SK-N-SH treated with all-trans-retinoic acid at 6 μM for 48 hours (cell line): ENCODE measurements around the gene ACBD4.
A peak's percentile ranks its signal among the peaks of the same experiment; 100 is the strongest.

ENCODE experiments used
- ATAC-seq: fragments of 200-7000 bp; cut with Tn5 transposase; 3 replicates; pipeline ENCODE4 v1.9.1; 2020; ENCODE audit warnings: mild to moderate bottlenecking, moderate library complexity
- ARNTL ChIP-seq: fragments of 450-650 bp; formaldehyde crosslinking; IDR thresholded peaks from 2 replicates; pipeline ENCODE4 v1.5.0; 2020; ENCODE audit warnings: low read depth, mild to moderate bottlenecking, moderate library complexity, borderline replicate concordance
- BACH2 ChIP-seq: fragments of 250-450 bp; sonication (Bioruptor Pico); IDR thresholded peaks from 2 replicates; pipeline ENCODE4 v1.9.0; 2021; ENCODE audit warnings: mild to moderate bottlenecking, borderline replicate concordance
- CREB5 ChIP-seq: fragments of 250-450 bp; sonication (Bioruptor Pico); IDR thresholded peaks from 2 replicates; pipeline ENCODE4 v1.5.1; 2020; ENCODE audit warnings: low read depth, mild to moderate bottlenecking, moderate library complexity
- CSDC2 ChIP-seq: fragments of 250-450 bp; sonication (Bioruptor Pico); IDR thresholded peaks from 2 replicates; pipeline ENCODE4 v1.5.0; 2020; ENCODE audit warnings: mild to moderate bottlenecking, moderate library complexity
- ESRRG ChIP-seq: fragments of 250-450 bp; sonication (Bioruptor Pico); IDR thresholded peaks from 2 replicates; pipeline ENCODE4 v1.6.1; 2021; ENCODE audit warnings: mild to moderate bottlenecking
- GLIS3 ChIP-seq: fragments of 250-450 bp; sonication (Bioruptor Pico); IDR thresholded peaks from 2 replicates; pipeline ENCODE4 v1.5.0; 2020; ENCODE audit warnings: mild to moderate bottlenecking, moderate library complexity
- OSR1 ChIP-seq: fragments of 250-450 bp; sonication (Bioruptor Pico); IDR thresholded peaks from 2 replicates; pipeline ENCODE4 v1.8.0; 2022; ENCODE audit warnings: moderate library complexity, mild to moderate bottlenecking, inconsistent platforms
- PATZ1 ChIP-seq: fragments of 250-450 bp; sonication (Bioruptor Pico); IDR thresholded peaks from 2 replicates; pipeline ENCODE4 v1.8.0; 2020; ENCODE audit warnings: mild to moderate bottlenecking, moderate library complexity, borderline replicate concordance
- RARB ChIP-seq: fragments of 250-450 bp; sonication (Bioruptor Pico); IDR thresholded peaks from 2 replicates; pipeline ENCODE4 v1.8.0; 2021; ENCODE audit warnings: mild to moderate bottlenecking, moderate library complexity
- SNAI2 ChIP-seq: fragments of 250-450 bp; sonication (Bioruptor Pico); IDR thresholded peaks from 2 replicates; pipeline ENCODE4 v1.5.0; 2020; ENCODE audit warnings: mild to moderate bottlenecking, moderate library complexity
- TCF4 ChIP-seq: fragments of 250-450 bp; sonication (Bioruptor Pico); IDR thresholded peaks from 2 replicates; pipeline ENCODE4 v1.8.0; 2021; ENCODE audit warnings: mild to moderate bottlenecking, moderate library complexity, borderline replicate concordance
- TOX ChIP-seq: fragments of 250-450 bp; sonication (Bioruptor Pico); IDR thresholded peaks from 2 replicates; pipeline ENCODE4 v1.8.0; 2021; ENCODE audit warnings: mild to moderate bottlenecking, moderate library complexity, borderline replicate concordance
- ZC3H10 ChIP-seq: fragments of 250-450 bp; sonication (Bioruptor Pico); IDR thresholded peaks from 2 replicates; pipeline ENCODE4 v1.5.1; 2021; ENCODE audit warnings: mild to moderate bottlenecking, moderate library complexity
- ZFP3 ChIP-seq: fragments of 250-450 bp; sonication (Bioruptor Pico); IDR thresholded peaks from 2 replicates; pipeline ENCODE4 v1.5.0; 2020; ENCODE audit warnings: mild to moderate bottlenecking, moderate library complexity
- ZFP30 ChIP-seq: fragments of 450-650 bp; formaldehyde crosslinking; IDR thresholded peaks from 2 replicates; pipeline ENCODE4 v1.5.0; 2022; ENCODE audit warnings: mild to moderate bottlenecking, moderate library complexity
- ZNF565 ChIP-seq: fragments of 450-650 bp; formaldehyde crosslinking; conservative IDR thresholded peaks from 2 replicates; pipeline ENCODE4 v1.5.0; 2020; ENCODE audit warnings: low read depth, mild to moderate bottlenecking, moderate library complexity
- ZNF70 ChIP-seq: fragments of 450-650 bp; formaldehyde crosslinking; IDR thresholded peaks from 2 replicates; pipeline ENCODE4 v1.5.0; 2020; ENCODE audit warnings: mild to moderate bottlenecking, moderate library complexity
- ZNF8 ChIP-seq: fragments of 450-650 bp; formaldehyde crosslinking; IDR thresholded peaks from 2 replicates; pipeline ENCODE4 v1.5.0; 2020; ENCODE audit warnings: mild to moderate bottlenecking, moderate library complexity
- TF ChIP-seq, protein P1 (sequence below): fragments of 250-450 bp; sonication (Bioruptor Pico); IDR thresholded peaks from 2 replicates; pipeline ENCODE4 v1.5.0; 2020; ENCODE audit warnings: mild to moderate bottlenecking, moderate library complexity
- TF ChIP-seq, protein P2 (sequence below): fragments of 250-450 bp; sonication (Bioruptor Pico); IDR thresholded peaks from 2 replicates; pipeline ENCODE4 v1.5.1; 2021; ENCODE audit warnings: mild to moderate bottlenecking, moderate library complexity

The ACBD4 gene

DNA sequence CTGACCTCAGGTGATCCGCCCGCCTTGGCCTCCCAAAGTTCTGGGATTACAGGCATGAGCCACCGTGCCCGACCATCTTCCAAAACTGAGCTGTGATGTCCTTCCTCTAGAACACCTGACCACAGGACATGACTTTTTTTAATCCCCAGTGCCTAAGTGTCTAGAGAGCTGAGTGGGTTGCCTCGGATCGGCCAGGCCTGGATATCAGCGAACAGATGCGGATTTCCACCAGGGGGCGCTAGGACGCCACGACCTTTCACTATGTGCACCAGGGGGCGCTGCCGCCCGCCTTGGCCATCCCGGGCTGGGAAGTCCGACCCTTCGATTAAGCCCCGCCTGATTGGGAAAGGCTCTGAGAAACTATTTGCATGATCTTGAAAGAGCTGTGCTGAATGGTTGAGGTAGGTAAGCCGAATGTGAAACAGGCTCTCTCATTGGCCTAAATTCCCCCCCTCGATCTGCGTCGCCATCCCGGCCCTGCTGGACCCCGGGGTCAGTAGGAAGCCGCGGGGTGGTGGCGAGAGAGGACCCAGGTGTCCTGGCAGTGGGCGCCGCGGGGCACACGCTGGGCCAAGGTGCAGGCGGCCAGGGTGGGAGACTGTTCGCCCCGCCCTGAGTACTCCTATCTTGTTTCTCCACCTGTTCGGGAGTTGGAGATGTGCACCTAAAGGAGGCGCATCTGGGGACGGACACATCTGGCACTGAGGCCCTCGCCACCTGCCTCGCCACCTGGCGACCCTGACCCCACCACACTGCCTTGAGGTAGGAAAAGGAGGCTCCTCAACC, at the start of gene ACBD4:
TSS of gene ACBD4 (plus strand) at position 496 of the 786 bp plus-strand sequence. CDS start 458 bp downstream, outside the sequence.
- ATAC-seq, result peak; percentile 85
- TF ChIP-seq TOX (CRISPR knock-in tag) (no peak), ZNF565 (CRISPR knock-in tag) (no peak), GLIS3 (CRISPR knock-in tag) (no peak), PATZ1 (CRISPR knock-in tag) (no peak), ZFP3 (CRISPR knock-in tag) (no peak), OSR1 (no peak), BACH2 (CRISPR knock-in tag) (no peak), ZFP30 (CRISPR knock-in tag) (no peak), ZC3H10 (CRISPR knock-in tag) (no peak)
- TF ChIP-seq, protein P1, sequence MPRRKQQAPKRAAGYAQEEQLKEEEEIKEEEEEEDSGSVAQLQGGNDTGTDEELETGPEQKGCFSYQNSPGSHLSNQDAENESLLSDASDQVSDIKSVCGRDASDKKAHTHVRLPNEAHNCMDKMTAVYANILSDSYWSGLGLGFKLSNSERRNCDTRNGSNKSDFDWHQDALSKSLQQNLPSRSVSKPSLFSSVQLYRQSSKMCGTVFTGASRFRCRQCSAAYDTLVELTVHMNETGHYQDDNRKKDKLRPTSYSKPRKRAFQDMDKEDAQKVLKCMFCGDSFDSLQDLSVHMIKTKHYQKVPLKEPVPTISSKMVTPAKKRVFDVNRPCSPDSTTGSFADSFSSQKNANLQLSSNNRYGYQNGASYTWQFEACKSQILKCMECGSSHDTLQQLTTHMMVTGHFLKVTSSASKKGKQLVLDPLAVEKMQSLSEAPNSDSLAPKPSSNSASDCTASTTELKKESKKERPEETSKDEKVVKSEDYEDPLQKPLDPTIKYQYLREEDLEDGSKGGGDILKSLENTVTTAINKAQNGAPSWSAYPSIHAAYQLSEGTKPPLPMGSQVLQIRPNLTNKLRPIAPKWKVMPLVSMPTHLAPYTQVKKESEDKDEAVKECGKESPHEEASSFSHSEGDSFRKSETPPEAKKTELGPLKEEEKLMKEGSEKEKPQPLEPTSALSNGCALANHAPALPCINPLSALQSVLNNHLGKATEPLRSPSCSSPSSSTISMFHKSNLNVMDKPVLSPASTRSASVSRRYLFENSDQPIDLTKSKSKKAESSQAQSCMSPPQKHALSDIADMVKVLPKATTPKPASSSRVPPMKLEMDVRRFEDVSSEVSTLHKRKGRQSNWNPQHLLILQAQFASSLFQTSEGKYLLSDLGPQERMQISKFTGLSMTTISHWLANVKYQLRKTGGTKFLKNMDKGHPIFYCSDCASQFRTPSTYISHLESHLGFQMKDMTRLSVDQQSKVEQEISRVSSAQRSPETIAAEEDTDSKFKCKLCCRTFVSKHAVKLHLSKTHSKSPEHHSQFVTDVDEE, result no peak

GRCh38 chr17:45086391-45086790, 49.1 kb upstream of the ACBD4 start:
- TF ChIP-seq BACH2 (CRISPR knock-in tag) (no peak), PATZ1 (CRISPR knock-in tag) (no peak), ZNF70 (CRISPR knock-in tag) (no peak), ZC3H10 (CRISPR knock-in tag) (no peak), ZNF8 (no peak), ZFP3 (CRISPR knock-in tag) (no peak), ZFP30 (CRISPR knock-in tag) (no peak), OSR1 (no peak)
- TF ChIP-seq, protein P2, sequence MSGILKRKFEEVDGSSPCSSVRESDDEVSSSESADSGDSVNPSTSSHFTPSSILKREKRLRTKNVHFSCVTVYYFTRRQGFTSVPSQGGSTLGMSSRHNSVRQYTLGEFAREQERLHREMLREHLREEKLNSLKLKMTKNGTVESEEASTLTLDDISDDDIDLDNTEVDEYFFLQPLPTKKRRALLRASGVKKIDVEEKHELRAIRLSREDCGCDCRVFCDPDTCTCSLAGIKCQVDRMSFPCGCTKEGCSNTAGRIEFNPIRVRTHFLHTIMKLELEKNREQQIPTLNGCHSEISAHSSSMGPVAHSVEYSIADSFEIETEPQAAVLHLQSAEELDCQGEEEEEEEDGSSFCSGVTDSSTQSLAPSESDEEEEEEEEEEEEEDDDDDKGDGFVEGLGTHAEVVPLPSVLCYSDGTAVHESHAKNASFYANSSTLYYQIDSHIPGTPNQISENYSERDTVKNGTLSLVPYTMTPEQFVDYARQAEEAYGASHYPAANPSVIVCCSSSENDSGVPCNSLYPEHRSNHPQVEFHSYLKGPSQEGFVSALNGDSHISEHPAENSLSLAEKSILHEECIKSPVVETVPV (CRISPR knock-in tag), result no peak
- TF ChIP-seq, protein P1, result no peak
- ATAC-seq, result no peak

DNA sequence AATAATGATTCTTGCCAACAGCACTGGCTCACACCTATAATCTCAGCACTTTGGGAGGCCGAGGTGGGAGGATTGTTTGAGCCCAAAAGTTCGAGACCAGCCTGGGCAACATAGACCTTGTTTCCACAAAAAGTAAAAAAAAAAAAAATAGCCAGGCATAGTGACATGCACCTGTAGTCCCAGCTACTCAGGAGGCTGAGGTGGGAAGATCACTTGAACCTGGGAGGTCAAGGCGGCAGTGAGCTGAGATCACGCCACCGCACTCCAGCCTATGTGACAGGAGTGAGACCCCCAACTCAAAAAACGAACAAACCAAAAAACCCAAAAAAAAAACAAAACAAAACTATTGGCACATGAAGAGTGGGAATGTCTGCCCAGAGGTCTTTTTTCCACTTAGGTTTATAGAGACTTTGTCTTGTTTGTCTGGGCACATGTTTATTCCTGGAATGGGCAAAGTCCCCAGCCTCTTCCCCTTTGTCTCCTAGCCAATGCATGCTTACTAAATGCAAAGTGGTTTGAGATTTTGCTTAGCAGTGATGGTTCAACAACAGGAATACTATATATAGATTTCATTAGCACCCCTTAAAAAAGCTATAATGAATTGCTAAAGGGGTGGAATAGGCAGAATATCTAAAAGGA, 48.5 kb upstream of the ACBD4 start:
- ATAC-seq, result no peak
- TF ChIP-seq RARB (CRISPR knock-in tag), result no peak
- TF ChIP-seq ZNF8, result no peak
- TF ChIP-seq ZFP3 (CRISPR knock-in tag), result no peak
- TF ChIP-seq CREB5 (CRISPR knock-in tag), result no peak
- TF ChIP-seq TCF4, result no peak
- no peak for TF ChIP-seq SNAI2 (CRISPR knock-in tag)
- no peak for TF ChIP-seq ESRRG (CRISPR knock-in tag)
- TF ChIP-seq ARNTL (CRISPR knock-in tag), result no peak
- TF ChIP-seq OSR1, result no peak
- no peak for TF ChIP-seq ZFP30 (CRISPR knock-in tag)
- no peak for TF ChIP-seq PATZ1 (CRISPR knock-in tag)
- TF ChIP-seq CSDC2 (CRISPR knock-in tag), result no peak
- no peak for TF ChIP-seq ZNF565 (CRISPR knock-in tag)
